Prostate gland (tissue), 2 donors: ENCODE data around the gene LSMEM2.

ENCODE experiments used
- POLR2A ChIP-seq: fragments of 450-650 bp; IDR thresholded peaks from one replicate; pipeline ENCODE4 v1.6.1; 2016; ENCODE audit warnings: antibody characterized with exemption, mild to moderate bottlenecking
- POLR2AphosphoS5 ChIP-seq: sonication (generic); formaldehyde crosslinking; IDR thresholded peaks from one replicate; pipeline ENCODE4 v1.6.1; 2017; ENCODE audit warnings: antibody characterized with exemption
- TF ChIP-seq, protein P1 (sequence below), 4 experiments: fragments of 200-600 bp in 2 of 4; fragments of 450-650 bp in 2 of 4; sonication (generic) in 2 of 4; IDR thresholded peaks; 1 replicate in 3 of 4; 2 replicates in 1 of 4; pipeline ENCODE4 v1.5.1; 2016 to 2019; ENCODE audit warnings: antibody characterized with exemption in 4 of 4, mild to moderate bottlenecking in 2 of 4, moderate library complexity in 2 of 4

DNA sequence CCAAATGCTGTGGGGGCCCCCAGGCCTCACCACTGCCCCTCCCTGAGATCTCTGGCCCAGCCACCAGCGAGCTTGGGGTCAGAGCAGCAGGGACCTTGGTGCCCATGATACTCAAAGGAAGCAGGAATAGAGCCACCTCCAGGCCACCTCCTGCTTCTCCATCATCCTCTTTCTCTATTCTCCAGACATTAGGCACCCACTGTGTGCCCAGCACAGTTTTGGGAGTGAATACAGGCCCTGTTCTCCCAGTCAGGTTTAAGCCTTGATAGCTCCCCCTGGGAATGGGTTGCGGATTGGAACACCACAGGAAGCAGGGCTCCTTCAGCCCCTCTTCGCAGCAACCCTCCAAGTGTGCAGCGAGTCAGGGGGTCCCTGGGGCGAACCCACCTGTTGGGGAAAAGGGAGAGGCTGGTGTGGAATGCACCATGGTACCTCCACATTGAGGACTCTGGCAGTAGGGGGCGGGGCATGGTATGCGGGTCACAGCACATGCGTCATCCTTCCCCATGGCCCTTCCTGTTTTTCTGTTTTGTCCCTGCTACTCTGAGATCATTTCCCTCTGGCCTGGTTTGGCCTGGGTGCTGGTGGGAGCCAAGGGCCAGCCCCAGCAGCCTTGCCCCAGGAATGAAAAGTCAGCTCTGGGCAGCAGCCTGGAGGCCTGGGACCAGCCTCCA lies 24.2 kb upstream of the LSMEM2 start:
- peak; percentile 41 for TF ChIP-seq POLR2A
- peak; percentile 63 for TF ChIP-seq POLR2AphosphoS5
- TF ChIP-seq, protein P1, sequence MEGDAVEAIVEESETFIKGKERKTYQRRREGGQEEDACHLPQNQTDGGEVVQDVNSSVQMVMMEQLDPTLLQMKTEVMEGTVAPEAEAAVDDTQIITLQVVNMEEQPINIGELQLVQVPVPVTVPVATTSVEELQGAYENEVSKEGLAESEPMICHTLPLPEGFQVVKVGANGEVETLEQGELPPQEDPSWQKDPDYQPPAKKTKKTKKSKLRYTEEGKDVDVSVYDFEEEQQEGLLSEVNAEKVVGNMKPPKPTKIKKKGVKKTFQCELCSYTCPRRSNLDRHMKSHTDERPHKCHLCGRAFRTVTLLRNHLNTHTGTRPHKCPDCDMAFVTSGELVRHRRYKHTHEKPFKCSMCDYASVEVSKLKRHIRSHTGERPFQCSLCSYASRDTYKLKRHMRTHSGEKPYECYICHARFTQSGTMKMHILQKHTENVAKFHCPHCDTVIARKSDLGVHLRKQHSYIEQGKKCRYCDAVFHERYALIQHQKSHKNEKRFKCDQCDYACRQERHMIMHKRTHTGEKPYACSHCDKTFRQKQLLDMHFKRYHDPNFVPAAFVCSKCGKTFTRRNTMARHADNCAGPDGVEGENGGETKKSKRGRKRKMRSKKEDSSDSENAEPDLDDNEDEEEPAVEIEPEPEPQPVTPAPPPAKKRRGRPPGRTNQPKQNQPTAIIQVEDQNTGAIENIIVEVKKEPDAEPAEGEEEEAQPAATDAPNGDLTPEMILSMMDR (IDR thresholded peaks at IDR 0.05) = no peak
